K562 (cell line): ENCODE measurements around the gene UIMC1. TPM values are rescaled to one million over a fixed set of nuclear protein-coding genes. Genes with fewer than 3 reads are reported as not detected.

Experiments
- ATAC-seq: fragments of 200-7000 bp; cut with Tn5 transposase; 3 replicates; pipeline ENCODE4 v1.9.1; 2020; ENCODE audit warnings: moderate library complexity
- BruUV-seq: library from RNA; stranded (reverse); fragments of 400-500 nt; replicated peaks from 2 replicates; lab custom pipeline; 2021; lab: Mats Ljungman, UMichigan
- CTCF ChIA-PET: fragments of 300-600 bp; formaldehyde crosslinking; extraction: SDS; loops from one replicate; lab custom pipeline; 2021; ENCODE audit warnings: low intra/inter-chr PET ratio; lab: Yijun Ruan, JAX
- POLR2A ChIA-PET: fragments of 300-600, 350-650 bp; sonication (Branson Sonifier 250); formaldehyde crosslinking; extraction: SDS; loops from one replicate; lab custom pipeline; 2021; ENCODE audit warnings: antibody characterized with exemption, inconsistent platforms; lab: Yijun Ruan, JAX
- DNase-seq, 4 experiments: peaks; one replicate each; pipeline versions ENCODE4 v3.0.0 to v3.0.0-alpha.2; 2011 to 2018; ENCODE audit warnings: low spot score in 3 of 4, mixed read lengths in 3 of 4; ENCODE audit errors: extremely low read depth in 1 of 4
- FAIRE-seq: peaks from 2 replicates; lab custom pipeline; 2011; peaks lifted over from hg19 to GRCh38; lab: Jason Lieb, UNC
- H2AFZ ChIP-seq: 2 replicates; pipeline ENCODE4 v1.6.0; 2011; ENCODE audit warnings: low read depth, low read length, control low read depth, inconsistent platforms
- H3K27ac ChIP-seq: fragments of 200-600 bp; 3 replicates; pipeline ENCODE4 v1.8.0; 2011; ENCODE audit warnings: low read depth, mild to moderate bottlenecking, control low read depth, inconsistent platforms, low read length, moderate library complexity, mixed read lengths; ENCODE audit errors: extremely low read depth
- H3K27me3 ChIP-seq, 2 experiments: fragments of 300-600 bp in 1 of 2; 2 replicates in 1 of 2; 3 replicates in 1 of 2; pipeline versions ENCODE4 v1.6.0 to v1.8.0; 2011; ENCODE audit warnings: inconsistent platforms in 2 of 2, low read length in 2 of 2, mild to moderate bottlenecking in 1 of 2, mixed read lengths in 1 of 2, moderate library complexity in 1 of 2; ENCODE audit not compliant: control insufficient read depth in 2 of 2, insufficient read depth in 2 of 2
- H3K36me3 ChIP-seq: fragments of 300-600 bp; 3 replicates; pipeline ENCODE4 v1.8.0; 2011; ENCODE audit warnings: mild to moderate bottlenecking, low read length, inconsistent platforms; ENCODE audit not compliant: control insufficient read depth, insufficient read depth
- H3K4me1 ChIP-seq, 2 experiments: fragments of 200-600 bp in 1 of 2; replicated peaks in 1 of 2; 2 replicates in 1 of 2; 3 replicates in 1 of 2; pipeline versions ENCODE4 v1.5.1 to v1.8.0; 2011; ENCODE audit warnings: inconsistent platforms in 2 of 2, low read length in 2 of 2, mild to moderate bottlenecking in 1 of 2, mixed read lengths in 1 of 2, moderate library complexity in 1 of 2; ENCODE audit not compliant: control insufficient read depth in 2 of 2, insufficient read depth in 2 of 2
- H3K4me2 ChIP-seq: 2 replicates; pipeline ENCODE4 v1.6.1; 2011; ENCODE audit warnings: low read length, control low read depth, inconsistent platforms, mixed read lengths; ENCODE audit not compliant: insufficient read depth
- H3K4me3 ChIP-seq: fragments of 200-600 bp; sonication (generic), shearing (Covaris generic); 2 replicates; pipeline ENCODE4 v1.5.1; 2016; ENCODE audit warnings: control low read depth, inconsistent platforms
- H3K79me2 ChIP-seq: fragments of 200-600 bp; 3 replicates; pipeline ENCODE4 v1.8.0; 2011; ENCODE audit warnings: low read length, inconsistent platforms; ENCODE audit not compliant: control insufficient read depth, insufficient read depth
- H3K9ac ChIP-seq, 2 experiments: 2 replicates each; pipeline versions ENCODE4 v1.6.0 to v1.6.1; 2011; ENCODE audit warnings: low read depth in 2 of 2, low read length in 2 of 2, control low read depth in 1 of 2, inconsistent platforms in 1 of 2, mild to moderate bottlenecking in 1 of 2, mixed read lengths in 1 of 2; ENCODE audit not compliant: insufficient read depth in 1 of 2
- H3K9me1 ChIP-seq: one replicate; pipeline ENCODE4 v1.6.0; 2011; ENCODE audit warnings: inconsistent platforms, mild to moderate bottlenecking, low read length, moderate library complexity; ENCODE audit not compliant: control insufficient read depth, insufficient read depth
- H3K9me3 ChIP-seq: replicated peaks from 2 replicates; pipeline ENCODE4 v1.5.1; 2011; ENCODE audit warnings: low read depth, low read length, inconsistent platforms; ENCODE audit not compliant: control insufficient read depth, insufficient read depth
- H4K20me1 ChIP-seq: replicated peaks from 2 replicates; pipeline ENCODE4 v1.6.1; 2011; ENCODE audit warnings: low read length, inconsistent platforms, mixed read lengths; ENCODE audit not compliant: control insufficient read depth, insufficient read depth
- CSDE1 ChIP-seq, 2 experiments: fragments of 450-650 bp; IDR thresholded peaks; 2 replicates each; pipeline ENCODE4 v1.6.1; 2016; ENCODE audit warnings: mild to moderate bottlenecking in 1 of 2
- ELF2 ChIP-seq: fragments of 250-450 bp; sonication (Bioruptor Pico); IDR thresholded peaks from 2 replicates; pipeline ENCODE4 v1.5.0; 2021; ENCODE audit warnings: mild to moderate bottlenecking
- ELK1 ChIP-seq: sonication (generic); formaldehyde crosslinking; IDR thresholded peaks from 2 replicates; pipeline ENCODE4 v1.8.1; 2022; ENCODE audit warnings: missing genetic modification reagents
- HNRNPLL ChIP-seq: fragments of 200-400 bp; formaldehyde crosslinking; IDR thresholded peaks from 2 replicates; pipeline ENCODE4 v1.6.1; 2017; ENCODE audit warnings: low read length, low read depth, mild to moderate bottlenecking; ENCODE audit not compliant: poor library complexity, severe bottlenecking
- MEF2D ChIP-seq: conservative IDR thresholded peaks from 2 replicates; pipeline ENCODE4 v1.6.1; 2016; ENCODE audit warnings: low read depth, missing genetic modification characterization, missing compliant biosample characterization
- RAD51 ChIP-seq: fragments of 450-650 bp; IDR thresholded peaks from 2 replicates; pipeline ENCODE4 v1.7.1; 2016; ENCODE audit warnings: low read depth, mild to moderate bottlenecking, borderline replicate concordance
- SMAD2 ChIP-seq: fragments of 150-350 bp; IDR thresholded peaks from 2 replicates; pipeline ENCODE4 v1.6.1; 2014; ENCODE audit warnings: low read depth, mild to moderate bottlenecking, low read length
- SMAD4 ChIP-seq: fragments of 250-450 bp; sonication (Bioruptor Pico); conservative IDR thresholded peaks from 2 replicates; pipeline ENCODE4 v1.8.0; 2021; ENCODE audit warnings: inconsistent platforms, mild to moderate bottlenecking, moderate library complexity
- ZNF830 ChIP-seq: fragments of 250-450 bp; sonication (Bioruptor Pico); IDR thresholded peaks from 2 replicates; pipeline ENCODE4 v1.5.0; 2021; ENCODE audit warnings: mild to moderate bottlenecking
- WGBS: fragments of 100-300 bp; shearing (Covaris generic); methylation state at CpG from one replicate; pipeline ENCODE4 v1.1.6; 2016; ENCODE audit warnings: low coverage, mixed read lengths; ENCODE audit not compliant: insufficient coverage; ENCODE audit errors: missing lambda C conversion rate; 5-methylcytosine and 5-hydroxymethylcytosine counted together
- in situ Hi-C: fragments of 300-500 bp; cut with MboI; formaldehyde crosslinking; loops from 4 replicates; pipeline ENCODE4 v1.15.0; 2018; ENCODE audit warnings: inconsistent platforms, mixed read lengths
- intact Hi-C: fragments of 100-400 bp; cut with micrococcal nuclease; formaldehyde crosslinking; loops from 2 replicates; pipeline ENCODE4 v1.14.2; 2022
- polyA plus RNA-seq, 8 experiments: library from polyadenylated mRNA; depleted of rRNA in 4 of 8; stranded (reverse) in 5 of 8; unstranded in 3 of 8; fragments of >200 nt; fragmentation: Nextera tagmentation in 2 of 8; fragmentation: Illumina TruSeq in 1 of 8; extraction: Ambion mirVana in 2 of 8; extraction: Trizol in 1 of 8; gene quantifications; 2 replicates each; pipeline versions ENCODE4 v1.2.1 to v1.2.3, GENCODE V29; 2011 to 2014; ENCODE audit warnings: inconsistent platforms in 1 of 8, missing spikeins in 1 of 8
- total RNA-seq, 7 experiments: library from RNA; depleted of rRNA in 6 of 7; stranded (reverse); fragments of >200 nt in 6 of 7; fragmentation: Illumina TruSeq in 2 of 7; extraction: Trizol in 2 of 7; gene quantifications; 2 replicates each; pipeline versions ENCODE4 v1.2.1 to v1.2.3, GENCODE V29; 2011 to 2021; ENCODE audit warnings: low replicate concordance in 1 of 7
- TF ChIP-seq, protein P1 (sequence below): sonication (generic); formaldehyde crosslinking; IDR thresholded peaks from 2 replicates; pipeline ENCODE4 v1.8.0; 2022; ENCODE audit warnings: mild to moderate bottlenecking, low read depth, missing genetic modification reagents
- TF ChIP-seq, protein P2 (sequence below), 2 experiments: IDR thresholded peaks; 2 replicates each; pipeline ENCODE4 v1.6.1; 2012; ENCODE audit warnings: improper control_type of control experiment in 2 of 2, low read depth in 2 of 2, low read length in 2 of 2, borderline replicate concordance in 1 of 2

The UIMC1 gene
- total and polyA plus RNA-seq, 9 of the 15 experiments (the other 6 are each of a cell fraction or from before 2014, with no cell fraction given): 14.9 to 51.7 (median 36.8) TPM

- no peak overlapping the region for H3K4me3 ChIP-seq
- no peak overlapping the region for H3K27ac ChIP-seq
- no peaks in the 10 kb centered on the region for H4K20me1 ChIP-seq
- BruUV-seq: no TSS peak
- H3K36me3 ChIP-seq: peaks cover 86% of the 10 kb centered on the region
- no peak overlapping the region for H2AFZ ChIP-seq
- CTCF ChIA-PET: no interaction called here
- 97% methylated on average over 4 of the region's 4 CpGs for WGBS
- H3K9me3 ChIP-seq: no peaks in the 10 kb centered on the region; the same call in 1 of the 2 replicates
- no peaks in the 10 kb centered on the region for H3K27me3 ChIP-seq
- no peaks in the 10 kb centered on the region for H3K9me1 ChIP-seq
- ATAC-seq: no peak
- no peak for FAIRE-seq
- DNase-seq: no peak
- POLR2A ChIA-PET: no interaction called here
- no peak overlapping the region for H3K9ac ChIP-seq
- TF ChIP-seq CSDE1 (IDR thresholded peaks at IDR 0.05) (no peak), HNRNPLL (no peak), ELK1 (CRISPR knock-in tag) (no peak), ELF2 (CRISPR knock-in tag) (no peak), SMAD2 (no peak), MEF2D (tag) (no peak), RAD51 (no peak), SMAD4 (CRISPR knock-in tag) (no peak), ZNF830 (CRISPR knock-in tag) (no peak)
- TF ChIP-seq, protein P1, sequence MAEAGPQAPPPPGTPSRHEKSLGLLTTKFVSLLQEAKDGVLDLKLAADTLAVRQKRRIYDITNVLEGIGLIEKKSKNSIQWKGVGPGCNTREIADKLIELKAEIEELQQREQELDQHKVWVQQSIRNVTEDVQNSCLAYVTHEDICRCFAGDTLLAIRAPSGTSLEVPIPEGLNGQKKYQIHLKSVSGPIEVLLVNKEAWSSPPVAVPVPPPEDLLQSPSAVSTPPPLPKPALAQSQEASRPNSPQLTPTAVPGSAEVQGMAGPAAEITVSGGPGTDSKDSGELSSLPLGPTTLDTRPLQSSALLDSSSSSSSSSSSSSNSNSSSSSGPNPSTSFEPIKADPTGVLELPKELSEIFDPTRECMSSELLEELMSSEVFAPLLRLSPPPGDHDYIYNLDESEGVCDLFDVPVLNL (CRISPR knock-in tag): no peak
- TF ChIP-seq, protein P2, sequence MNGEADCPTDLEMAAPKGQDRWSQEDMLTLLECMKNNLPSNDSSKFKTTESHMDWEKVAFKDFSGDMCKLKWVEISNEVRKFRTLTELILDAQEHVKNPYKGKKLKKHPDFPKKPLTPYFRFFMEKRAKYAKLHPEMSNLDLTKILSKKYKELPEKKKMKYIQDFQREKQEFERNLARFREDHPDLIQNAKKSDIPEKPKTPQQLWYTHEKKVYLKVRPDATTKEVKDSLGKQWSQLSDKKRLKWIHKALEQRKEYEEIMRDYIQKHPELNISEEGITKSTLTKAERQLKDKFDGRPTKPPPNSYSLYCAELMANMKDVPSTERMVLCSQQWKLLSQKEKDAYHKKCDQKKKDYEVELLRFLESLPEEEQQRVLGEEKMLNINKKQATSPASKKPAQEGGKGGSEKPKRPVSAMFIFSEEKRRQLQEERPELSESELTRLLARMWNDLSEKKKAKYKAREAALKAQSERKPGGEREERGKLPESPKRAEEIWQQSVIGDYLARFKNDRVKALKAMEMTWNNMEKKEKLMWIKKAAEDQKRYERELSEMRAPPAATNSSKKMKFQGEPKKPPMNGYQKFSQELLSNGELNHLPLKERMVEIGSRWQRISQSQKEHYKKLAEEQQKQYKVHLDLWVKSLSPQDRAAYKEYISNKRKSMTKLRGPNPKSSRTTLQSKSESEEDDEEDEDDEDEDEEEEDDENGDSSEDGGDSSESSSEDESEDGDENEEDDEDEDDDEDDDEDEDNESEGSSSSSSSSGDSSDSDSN (IDR thresholded peaks at IDR 0.05; ENCODE audit: borderline replicate concordance in 1 of 2, low read depth in 2 of 2, low read length in 2 of 2): no peak
- H3K79me2 ChIP-seq: no peaks in the 10 kb centered on the region
- no peaks in the 10 kb centered on the region for H3K4me1 ChIP-seq
- H3K4me2 ChIP-seq: no peak overlapping the region
- in situ Hi-C loops: no loop called here
- intact Hi-C loops: no loop called here
Measured at GRCh38 chr5:177045631-177046030, 39.1 kb upstream of the UIMC1 start.
